NCI-H774 (cell line): ENCODE results near the gene MICU1.
"Not testable (repeated sequence)": the region's sequence is repeated elsewhere in the genome, so short reads cannot be mapped to it uniquely, and the experiment has no call there.

Experiments used
- DNase-seq: peaks from one replicate; lab custom pipeline; 2025; lab: John Stamatoyannopoulos, UW

MICU1 gene

DNA sequence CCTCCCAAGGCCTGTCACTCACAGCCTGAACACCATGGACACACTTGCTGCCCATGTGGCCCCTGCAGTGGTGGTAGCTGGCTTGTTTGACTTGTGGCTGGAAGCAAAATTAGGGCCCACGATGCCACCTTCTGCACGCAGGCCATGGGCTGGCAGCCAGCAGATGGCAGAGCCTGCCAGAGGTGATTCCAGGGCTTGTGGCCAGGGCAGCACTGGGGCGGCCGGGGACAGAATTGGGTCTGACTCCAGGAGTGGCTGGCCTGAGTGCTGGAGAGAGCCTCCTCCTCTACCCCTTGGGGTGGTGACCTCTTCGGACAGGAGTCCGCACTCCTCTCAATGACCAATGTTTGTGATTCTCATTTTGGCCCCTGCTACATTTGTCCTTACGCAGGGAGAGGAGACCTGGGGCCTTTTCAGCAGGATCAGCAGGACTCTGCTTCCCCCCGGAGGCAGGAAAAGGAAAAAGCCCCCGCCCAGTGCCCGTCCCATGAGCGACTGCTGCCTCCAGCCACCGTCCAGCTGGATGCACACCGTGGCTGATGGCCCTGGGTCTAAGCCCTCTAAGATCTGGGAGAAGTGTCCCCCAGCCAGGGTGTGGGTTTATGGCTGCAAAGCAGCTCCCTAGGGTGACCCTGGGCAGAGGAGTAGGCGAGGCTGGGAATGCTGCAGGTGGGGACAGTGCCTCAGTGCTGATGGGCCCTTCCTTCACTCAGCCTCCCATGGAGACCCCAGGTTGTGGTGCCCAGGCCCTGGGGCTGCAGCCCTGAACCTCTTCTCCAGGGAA is 297.6 kb downstream of the MICU1 start:
- peak; percentile 33 for DNase-seq

DNA sequence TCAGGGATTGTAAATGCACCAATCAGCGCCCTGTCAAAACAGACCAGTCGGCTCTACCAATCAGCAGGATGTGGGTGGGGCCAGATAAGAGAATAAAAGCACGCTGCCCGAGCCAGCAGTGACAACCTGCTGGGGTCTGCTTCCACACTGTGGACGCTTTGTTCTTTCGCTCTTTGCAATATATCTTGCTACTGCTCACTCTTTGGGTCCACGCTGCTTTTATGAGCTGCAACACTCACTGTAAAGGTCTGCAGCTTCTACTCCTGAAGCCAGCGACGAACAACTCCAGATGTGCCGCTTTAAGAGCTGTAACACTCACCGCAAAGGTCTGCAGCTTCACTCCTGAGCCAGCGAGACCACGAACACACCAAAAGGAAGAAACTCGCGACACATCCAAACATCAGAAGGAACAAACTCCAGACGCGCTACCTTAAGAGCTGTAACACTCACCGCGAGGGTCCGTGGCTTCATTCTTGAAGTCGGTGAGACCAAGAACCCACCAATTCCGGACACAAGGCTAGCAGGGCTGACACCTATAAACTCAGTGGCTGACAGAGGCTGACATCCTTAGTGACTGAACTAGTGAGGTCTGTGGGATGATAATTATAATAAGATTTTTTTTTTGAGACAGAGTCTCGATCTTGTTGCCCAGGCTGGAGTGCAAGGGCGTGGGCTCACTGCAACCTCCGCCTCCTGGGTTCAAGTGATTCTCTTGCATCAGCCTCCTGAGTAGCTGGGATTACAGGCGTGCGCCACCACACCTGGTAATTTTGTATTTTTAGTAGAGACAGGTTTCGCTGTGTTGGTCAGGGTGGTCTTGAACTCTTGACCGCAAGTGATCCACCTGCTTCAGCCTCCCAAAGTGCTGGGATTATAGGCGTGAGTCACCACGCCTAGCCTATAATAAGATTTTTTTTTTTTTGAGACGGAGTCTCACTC is 298.9 kb downstream of the MICU1 start:
- not testable (repeated sequence) for DNase-seq

DNA sequence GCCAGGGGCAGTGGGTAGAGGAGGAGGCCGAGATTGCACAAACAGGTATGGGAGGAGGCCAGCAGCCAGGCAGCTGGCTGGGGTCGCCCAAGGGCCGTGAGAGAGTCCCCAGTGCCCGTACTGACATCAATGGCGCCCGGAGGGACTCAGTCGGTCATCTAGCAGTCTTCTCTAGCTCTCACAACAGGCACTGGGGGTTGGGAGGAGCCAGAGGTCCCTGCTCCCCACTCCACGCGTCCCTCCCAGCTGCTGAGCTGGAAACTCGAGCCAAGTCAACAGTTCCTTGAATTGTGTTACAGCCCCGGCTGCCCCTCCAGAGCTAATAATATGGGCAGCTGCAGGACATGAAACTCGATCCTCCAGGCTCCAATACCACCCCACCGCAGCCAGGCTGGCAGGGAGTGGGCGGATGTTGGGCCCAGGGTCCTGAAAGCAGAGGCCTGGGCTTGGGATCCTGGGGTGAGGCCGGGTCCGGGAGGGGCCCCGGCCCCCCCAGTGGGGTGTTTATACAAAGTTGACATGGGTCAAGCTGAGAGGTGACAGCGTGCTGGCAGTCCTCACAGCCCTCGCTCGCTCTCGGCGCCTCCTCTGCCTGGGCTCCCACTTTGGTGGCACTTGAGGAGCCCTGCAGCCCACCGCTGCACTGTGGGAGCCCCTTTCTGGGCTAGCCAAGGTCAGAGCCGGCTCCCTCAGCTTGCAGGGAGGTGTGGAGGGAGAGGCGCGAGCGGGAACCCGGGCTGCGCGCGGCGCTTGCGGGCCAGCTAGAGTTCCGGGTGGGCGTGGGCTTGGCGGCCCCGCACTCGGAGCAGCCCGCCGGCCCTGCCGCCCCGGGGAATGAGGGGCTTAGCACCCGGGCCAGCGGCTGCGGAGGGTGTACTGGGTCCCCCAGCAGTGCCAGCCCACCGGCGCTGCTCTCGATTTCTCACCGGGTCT is 300.4 kb downstream of the MICU1 start:
- DNase-seq, result peak; percentile 85

DNA sequence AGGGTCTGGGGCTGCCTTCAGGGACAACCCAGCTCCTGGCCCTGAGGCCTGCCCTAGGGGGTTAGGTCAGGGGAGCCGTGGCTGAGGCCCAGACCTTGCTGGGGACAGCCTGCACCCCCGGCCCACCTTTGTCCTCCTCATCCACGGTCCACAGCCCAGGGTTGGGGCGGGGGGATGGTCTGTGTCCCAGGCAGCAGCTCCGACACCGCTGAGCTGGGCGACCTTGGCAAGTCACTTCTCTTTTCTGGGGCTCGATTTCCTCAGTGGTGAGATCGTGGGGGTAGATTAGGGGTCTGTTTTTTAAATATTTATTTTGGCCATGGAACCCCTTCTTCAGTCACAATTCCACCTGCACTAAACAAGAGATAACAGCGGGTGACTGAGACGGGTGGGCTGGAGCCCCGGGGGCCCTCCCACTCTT is 302.1 kb downstream of the MICU1 start:
- no peak for DNase-seq

DNA sequence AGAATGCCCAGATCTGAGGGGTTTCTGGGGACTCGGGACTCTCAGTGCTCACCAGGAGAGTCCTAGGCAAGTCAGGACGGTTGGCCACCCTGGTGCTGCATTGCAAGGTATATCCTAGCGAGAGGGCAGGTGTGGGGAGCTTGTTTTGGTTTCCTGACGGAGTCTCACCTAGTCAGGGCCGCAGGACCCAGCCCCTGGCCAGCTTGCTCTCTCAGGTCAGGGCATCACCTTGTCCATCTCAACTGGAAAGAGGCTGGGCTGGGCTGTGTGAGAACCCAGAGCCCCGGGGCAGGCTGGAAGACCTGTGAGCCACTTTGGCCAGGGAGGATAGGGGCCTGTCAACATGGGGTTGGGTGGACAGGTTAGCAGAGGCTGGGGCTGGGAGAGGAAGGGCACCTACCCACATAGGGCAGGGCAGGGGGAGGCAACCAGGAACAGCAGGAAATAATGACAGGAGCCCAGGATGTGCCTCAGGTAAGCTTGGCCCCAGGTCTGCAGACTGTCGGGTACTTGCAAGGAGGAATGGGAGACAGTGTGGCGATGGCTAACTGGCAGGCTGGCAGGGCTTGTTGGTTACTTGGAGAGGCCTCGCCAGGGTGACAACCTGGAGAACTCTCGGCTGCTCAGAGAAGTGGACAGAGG is 302.6 kb downstream of the MICU1 start:
- no peak for DNase-seq

DNA sequence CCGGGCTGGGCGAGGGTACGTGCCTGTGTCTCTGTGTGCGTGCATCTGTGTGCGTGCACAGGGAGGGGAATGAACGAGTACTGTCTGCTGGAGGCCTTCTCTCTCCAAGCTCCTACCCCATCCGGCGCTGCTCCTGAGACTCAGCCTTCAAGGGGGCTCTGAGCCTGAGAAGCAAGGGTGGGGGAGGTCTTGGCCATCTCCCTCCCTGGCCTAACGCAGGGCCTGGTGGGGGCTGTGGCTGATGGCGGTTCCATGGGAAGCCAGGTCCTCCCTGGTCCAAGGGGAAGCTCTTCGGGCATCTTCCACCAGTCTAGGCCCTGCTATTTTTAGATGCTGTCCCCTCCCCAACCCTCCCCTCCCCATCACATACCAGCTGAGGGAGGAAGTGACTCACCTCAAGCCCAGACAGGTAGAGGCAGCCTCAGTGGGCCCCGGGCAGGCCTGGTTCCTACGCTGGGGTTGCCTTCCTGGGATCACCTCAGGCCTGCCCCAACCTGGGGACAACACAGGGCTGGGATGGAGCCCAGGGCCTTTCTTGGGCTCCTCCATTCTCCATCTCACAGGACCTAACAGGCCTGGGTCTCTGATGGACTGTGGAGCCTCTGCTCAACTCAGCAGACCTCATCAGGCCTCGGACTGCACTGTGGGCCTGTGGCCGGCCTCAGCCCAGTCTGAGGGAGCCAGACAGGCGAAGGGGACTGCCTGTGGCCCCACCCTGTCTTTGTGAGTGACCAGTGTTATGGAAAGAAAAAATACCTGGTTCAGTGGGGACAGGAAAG is 303.4 kb downstream of the MICU1 start:
- DNase-seq, result no peak

DNA sequence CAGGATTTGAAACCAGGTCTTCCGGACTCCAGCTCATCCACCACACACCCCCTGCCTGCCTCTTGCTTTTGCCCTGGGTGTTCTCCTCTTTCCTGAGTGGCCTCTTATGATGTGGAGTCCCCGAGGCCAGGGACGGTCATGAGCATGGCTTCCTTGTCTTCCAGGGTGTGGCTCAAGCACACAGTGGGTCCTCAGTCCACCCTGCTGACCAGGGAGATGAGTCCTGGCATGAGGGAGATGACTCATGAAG is 303.9 kb downstream of the MICU1 start:
- DNase-seq, result no peak

DNA sequence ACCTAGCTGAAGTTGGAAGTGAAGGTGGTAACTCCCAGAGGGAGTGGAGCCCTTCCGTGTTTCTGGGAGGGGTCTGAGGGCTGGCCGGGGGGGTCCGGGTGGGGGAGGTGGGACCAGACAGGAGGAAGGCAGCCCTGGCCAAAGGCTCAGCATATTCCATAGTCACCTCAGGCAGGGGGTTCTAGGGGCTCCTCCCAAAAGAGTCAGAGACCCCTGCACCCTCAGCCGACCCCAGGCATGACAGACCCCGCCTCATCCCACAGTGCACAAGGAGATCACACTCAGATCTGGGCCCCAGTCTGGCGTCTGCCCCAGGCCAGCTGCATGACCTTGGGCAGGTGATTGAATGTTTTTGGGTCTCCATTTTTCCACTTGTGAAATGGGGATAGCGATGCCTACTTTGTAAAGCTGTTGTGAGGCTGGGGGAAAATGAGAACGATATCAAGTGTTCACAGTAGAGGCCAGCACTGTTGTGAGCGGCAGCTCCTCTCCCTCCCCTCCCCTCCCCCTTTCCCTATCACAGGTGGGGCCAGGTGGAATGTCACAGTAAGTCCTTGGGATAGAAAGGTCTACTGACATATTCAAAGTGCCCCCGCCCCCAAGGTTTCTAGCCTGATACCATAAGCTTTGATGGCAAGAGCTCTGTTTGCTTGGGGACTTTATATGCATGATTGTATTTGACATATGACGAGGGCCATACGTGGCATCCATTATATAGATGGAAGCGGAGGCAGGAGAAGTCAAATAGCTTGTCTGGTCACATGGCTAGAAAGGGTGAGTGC is 304.4 kb downstream of the MICU1 start:
- no peak for DNase-seq

DNA sequence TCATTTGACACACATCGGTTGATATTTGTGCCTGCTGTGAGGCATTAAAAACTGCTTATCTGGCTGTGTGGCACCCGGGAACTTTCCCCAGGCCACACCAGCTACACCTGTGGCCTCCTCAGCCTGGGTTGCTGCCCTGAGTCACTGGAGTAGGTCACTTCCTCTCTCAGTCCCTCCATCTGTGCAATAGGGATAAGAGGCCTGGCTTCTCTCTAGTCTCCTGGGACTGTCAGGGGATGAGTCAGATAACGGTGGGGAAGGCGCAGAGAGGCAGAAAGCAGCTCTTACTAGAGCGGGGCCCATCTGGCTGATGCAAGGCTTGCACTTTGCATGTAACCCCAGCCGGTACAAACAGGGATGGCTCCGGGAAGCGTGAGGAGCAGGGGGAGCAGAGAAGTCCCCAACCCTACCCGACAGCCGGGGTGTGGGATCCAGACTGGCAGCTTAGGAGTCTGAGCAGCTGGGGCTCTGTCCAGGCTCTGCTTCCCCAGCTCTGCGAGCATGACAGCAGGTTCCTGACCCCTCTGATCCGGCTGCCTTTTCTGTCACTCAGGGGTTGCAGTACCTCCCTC is 305.1 kb downstream of the MICU1 start:
- no peak for DNase-seq

DNA sequence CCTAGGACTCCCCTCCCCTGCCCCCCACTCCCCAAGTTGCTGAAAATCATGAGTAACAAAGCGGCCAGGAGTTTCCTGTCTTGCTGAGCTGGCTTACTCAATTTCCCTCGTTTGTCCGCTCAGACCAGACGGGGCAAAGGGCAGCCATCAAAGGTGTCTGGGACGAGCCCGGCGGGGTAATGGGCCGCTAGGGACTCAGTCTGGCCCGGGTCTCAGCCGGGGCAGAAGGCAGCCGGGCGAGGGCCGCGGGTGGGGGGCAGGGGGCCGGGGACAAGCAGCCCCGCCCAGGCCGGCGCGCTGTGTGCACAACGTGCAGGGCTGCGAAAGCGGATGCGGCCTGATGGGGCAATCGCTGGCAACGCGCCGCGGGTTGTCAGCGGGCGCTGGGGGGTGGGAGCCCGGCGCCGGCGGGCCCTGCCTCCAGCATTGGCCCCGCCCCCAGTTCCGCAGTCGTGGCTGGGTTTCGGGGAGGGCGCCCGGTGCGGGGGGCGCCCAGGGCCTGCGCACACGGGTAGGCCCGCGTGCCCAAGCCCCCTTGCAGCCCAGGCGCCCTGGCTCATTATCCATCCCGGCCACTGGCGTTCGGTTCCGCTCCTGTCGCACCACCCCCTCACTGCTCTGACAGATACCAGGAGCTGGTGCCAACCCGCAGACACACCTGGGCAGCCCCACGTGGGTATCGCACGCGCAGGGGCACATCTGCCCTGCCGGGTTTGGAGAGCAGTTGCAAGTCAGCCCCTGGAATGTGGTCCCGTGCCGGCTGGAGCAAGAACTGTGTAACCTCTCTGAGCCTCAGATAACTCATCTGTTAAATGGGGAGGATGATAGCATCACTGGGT is 306.2 kb downstream of the MICU1 start:
- peak; percentile 78 for DNase-seq

DNA sequence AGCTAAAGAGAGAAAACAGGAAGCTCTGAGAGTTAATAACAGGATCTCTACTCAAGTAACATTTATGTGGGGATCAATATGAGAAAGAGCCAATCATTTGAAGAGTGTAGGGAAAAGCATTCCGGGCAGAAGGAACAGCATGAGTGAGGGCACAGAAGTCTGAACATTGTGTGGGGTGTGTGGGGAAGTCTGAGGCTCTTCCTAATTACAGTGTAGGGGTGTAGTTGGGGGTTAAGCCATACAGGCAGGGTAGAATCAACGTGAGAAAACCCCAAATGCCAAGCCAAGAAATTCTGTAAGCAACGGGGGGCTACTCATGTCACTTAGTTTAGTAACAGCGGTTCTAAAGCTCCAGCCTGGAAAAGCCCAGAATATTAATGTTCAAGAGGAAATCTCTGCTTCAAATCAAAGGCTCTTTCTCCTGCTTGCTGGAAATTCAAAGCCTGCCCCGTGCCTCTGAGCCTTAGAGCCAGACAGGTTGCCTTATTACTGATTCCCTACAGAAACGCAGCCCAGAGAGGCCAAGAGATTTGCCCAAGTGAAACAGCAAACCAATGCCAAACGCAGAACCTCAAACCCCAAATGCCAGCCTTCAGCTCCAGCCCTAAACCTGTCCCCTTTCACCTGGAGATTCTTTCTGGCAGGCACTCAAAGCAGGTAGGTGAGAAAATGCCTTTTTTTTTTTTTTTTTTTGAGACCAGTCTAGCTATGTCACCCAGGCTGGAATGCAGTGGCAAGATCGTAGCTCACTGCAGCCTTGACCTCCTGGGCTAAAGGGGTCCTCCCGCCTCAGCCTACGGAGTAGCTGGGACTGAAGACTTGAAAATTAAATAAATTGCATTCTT is 307.2 kb downstream of the MICU1 start:
- no peak for DNase-seq
